Measurements from ENCODE around the gene ATG13.

DNA sequence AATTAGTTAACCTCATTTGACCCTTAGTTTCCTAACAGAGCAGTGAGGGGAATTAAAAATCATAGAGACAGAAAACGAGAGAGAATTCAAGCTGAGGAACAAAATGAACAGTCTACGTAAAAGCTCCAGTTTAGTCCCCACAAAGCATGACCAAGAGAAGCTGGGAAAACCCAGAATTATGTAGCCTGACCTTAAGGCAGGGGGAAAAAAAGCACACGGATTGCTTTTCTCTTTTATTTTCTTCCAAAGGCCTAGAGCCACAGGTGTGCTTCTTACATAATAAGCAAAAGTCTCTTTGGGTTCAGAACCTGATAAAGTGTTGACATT, 23.0 kb upstream of the ATG13 start:
- TF ChIP-seq CTCF (IDR thresholded peaks at IDR 0.05) (no peak), POLR2AphosphoS5 (IDR thresholded peaks at IDR 0.05; ENCODE audit: insufficient read depth in 1 of 2, low read depth in 1 of 2) (no peak)
